Activated CD8-positive, alpha-beta memory T cell treated with anti-CD3 and anti-CD28 coated beads, Interleukin-2, amount 50 U/mL, for 24 hours (primary cell): ENCODE measurements around the gene MMS19.
"Not testable (repeated sequence)": the region's sequence is repeated elsewhere in the genome, so short reads cannot be mapped to it uniquely, and the experiment has no call there.

Experiments
- DNase-seq: peaks from one replicate; pipeline ENCODE4 v3.0.0-alpha.2; 2020; ENCODE audit errors: extremely low read depth

The MMS19 gene

DNA sequence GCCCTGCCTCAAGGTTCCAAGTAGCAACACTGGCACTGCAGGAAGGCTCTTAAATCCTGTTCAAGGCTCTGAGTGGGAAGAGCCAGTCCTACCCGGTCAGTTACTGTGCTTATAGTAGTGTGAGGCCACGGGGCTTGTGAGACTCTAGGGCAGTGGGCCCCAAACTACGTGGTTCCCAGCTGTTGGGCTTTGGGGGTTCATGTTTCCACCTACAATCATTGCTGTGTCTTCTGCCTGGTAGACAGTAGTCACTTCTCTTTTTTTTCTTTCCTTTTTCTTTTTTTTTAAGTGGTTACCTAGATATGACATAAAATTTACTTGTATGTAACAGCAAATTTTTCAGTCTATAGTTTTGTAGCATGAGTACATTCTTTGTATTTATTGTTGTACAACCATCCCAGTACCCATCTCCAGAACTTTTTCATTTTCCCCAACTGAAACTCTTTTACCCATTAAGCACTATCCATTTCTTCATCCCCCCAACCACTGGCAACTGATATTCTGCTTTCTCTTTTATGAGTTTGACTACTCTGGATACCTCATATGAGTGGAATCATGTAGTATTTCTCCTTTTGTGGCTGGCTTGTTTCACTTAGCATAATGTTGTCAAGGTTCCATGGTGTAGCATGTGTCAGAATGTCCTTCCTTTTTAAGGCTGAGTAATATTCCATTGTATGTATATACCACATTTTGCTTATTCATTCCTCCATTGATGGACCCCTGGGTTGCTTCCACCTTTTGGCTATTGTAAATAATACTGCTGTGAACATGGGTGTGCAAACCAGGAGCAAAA lies 8.2 kb upstream of the MMS19 start:
- no peak for DNase-seq

DNA sequence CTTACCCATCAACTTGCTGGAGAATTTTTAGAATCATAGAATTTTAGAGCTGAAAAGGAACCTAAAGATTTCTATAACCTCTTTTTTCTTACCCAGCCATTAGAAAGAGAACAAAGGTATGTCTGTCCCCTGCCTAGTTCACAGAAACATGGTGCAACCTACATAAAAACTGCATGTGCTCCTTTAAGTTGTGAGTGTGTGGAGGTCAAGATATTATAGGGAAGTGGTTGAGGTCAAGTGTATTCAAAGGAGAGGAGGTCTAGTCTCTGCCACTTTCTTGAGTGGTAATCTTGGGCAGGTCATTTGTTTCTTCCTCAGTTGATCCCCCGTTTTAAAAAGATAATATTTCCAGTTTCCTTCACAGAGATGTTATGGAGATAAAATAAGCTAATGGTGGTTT lies 6.9 kb upstream of the MMS19 start:
- DNase-seq: no peak

DNA sequence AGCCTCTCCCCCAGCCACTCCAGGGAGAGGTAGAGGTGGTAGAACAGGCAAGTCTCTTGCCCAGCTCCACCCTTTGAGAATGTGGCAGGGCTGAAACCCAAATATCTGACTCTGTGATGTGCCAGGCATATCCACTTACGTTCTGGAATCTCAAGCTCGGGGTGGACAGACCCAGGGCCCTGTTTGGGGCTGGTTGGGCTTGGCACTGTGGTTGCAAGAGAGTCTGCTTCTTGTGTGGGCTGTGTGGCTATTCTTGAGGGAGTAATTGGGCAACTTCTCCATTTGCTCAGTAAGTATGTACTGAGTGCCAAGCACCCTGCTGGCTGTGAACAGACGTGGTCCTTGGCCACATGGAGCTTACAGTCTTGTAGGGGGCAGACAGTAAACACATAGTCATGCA lies 5.2 kb upstream of the MMS19 start:
- no peak for DNase-seq

DNA sequence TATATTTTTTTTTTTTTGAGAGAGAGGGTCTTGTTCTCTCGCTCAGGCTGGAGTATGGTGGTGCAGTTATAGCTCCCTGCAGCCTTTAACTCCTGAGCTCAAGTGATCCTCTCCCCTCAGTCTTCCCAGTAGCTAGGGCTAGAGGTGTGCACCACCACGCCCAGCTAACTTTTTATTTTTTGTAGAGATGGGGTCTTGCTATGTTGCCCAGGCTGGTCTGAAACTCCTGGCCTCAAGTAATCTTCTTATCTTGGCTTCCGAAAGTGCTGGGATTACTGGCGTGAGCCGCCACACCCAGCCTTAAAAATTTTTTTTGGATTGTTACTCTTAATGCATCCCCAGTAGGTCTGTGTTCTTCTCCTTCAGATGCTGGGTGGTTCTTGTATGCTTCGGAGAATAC lies 4.7 kb upstream of the MMS19 start:
- DNase-seq: no peak

DNA sequence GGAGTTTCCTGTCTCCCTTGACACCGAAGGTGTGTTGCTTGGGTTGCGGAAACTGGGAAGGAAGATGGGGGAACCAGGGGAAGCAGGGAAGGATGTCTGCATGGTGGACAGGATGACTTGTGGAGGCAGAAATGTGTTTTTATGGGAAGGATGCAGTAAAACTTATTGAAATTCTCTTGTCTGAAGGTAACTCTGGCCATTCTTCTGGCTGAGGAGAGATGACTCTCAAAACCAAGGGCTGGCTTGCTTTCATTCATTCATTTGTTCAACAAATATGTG lies 2.0 kb upstream of the MMS19 start:
- no peak for DNase-seq

DNA sequence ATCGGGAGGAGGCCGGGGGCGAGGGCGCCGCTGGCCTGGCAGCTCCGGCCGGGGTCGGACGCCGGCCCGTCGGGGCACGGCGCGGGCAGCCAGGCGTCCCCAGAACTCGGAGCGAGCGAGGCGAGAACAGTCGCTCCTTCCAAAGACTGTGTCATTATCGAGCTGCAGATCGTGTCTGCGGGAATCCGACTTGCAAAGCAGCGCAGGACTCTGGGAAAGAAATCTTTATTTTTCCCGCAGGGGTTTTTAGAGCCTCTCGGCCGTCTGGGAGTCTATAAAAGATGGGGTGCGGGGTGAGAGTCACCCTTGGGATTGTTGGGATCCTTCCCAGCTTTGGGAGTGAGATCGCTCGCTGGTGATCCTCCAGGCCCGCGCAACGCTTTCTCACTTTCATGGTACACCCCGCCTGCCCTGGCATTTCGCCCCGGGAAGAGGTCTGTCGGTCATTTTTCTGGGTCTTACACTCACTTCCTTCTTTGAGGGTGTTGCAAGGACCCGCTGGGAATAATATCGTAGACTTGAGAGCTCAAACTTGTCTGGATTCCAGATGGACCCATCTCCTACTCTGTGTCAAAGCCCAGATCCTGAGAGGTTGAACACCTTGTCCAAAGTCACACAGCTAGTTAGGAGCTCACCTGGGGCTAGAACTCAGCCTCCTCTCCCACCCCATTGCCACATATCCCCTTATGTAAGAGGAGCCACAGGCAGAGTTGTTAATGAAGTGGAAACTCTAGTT lies 1.5 kb upstream of the MMS19 start:
- DNase-seq: no peak

DNA sequence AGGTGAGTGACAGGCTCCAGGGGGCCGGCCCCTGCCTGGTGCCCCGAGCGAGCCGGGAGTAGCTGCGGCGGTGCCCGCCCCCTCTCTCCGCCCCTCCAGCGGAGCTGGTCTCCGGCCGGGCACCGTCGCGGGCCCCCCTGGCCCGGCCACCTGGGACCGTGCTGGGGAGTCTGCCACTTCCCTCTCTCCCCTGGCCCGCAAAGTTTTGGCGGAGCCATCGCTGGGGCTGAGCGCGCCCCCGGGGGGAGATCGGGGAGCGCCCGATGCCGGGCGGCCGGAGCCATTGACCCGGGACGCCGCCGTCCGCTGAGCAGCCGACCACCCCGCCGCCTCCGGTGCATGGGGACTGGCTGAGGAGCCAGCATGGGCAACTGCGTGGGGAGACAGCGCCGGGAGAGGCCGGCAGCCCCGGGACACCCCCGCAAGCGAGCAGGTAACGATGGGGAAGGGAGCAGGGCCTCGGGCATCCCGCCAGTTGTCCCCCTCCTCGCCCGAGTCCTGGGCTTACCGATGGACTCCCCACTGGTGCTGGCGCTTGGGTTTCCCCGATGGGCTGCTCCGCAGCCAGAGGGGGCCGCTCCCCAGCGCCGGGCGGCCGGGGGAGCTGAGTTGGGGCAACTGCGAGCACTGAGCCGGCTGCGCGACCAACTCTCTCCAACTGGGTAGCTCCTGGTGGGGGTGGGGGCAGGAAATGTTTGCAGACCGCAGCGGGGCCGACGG lies 779 bp upstream of the MMS19 start, which contains the start of gene UBTD1:
Gene UBTD1 (plus strand): TSS at position 84 of the 720 bp plus-strand sequence. CDS start 280 bp downstream, at position 364.
- DNase-seq: no peak

DNA sequence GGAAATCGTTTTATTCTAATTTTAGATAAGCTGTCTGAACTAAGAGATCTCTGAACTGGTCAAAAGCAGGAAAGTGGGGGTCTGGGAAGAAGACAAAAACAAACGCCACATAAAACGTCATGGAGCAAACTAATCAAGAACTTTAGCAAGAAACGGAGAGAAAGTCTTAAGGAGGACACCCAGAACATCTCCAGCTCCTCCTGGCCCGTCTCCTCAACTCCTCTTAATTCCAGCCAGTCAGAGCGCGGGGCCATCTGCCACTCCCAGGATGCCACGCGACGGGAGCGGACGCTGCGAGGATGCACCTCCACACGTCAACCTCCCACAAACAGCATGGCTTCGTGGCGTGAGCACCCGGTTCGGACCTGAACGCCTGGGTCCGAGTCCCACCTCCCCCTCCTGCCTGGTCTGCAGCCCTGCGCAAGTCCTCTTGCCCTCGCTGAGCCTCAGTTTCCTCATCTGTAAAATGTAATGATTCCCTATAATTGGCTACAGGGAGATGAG lies 598 bp downstream of the MMS19 start:
- peak; percentile 62 for DNase-seq

DNA sequence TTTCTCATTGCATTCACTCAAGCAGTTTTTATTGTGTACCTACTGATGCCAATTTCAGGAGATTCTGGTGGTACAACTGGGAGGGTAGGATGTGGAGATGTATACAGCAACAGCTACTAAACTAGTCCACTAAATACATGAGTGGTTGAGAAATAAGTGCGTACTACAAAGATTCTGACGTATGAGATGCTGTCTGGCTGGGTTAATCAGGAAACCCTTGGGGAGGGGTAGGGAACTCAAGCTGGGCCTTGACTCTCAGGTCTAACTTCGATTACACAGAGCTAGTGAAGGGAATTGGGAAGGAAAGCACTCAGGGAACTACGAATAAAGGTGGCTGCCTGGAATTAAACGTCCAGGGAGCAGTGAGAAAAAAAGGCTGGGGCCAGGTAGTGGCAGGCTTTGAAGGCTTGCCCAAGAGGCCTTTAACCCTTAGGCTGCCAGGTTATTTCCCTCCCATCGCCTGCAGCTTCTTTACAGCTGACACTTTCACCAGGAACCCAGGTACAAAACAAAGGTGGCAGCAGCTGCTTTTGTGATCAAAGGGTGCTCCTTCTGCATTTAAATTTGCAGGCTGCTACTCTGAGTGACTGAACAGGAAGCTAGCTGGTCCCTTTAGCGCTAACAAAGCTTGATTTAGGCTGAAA lies 3.2 kb downstream of the MMS19 start:
- DNase-seq: no peak

DNA sequence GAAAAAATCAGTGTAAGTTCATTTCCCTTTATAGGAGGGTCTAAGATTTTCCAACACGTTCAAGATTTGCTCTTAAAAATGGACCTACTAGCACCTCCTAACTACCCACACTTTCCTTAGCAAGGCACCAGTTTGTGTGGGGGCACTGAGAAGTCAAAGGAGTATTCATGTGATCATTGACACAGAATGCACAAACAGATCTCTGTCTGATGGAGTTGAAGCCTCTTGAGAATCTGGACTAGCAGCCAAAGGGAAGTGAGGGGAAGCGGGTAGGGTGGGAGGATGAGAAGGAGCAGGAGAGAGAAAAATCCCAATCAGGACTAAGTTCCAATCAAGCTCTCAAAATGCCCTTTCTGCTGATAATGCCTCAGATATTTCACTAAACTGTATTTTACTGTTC lies 4.1 kb downstream of the MMS19 start:
- DNase-seq: no peak

DNA sequence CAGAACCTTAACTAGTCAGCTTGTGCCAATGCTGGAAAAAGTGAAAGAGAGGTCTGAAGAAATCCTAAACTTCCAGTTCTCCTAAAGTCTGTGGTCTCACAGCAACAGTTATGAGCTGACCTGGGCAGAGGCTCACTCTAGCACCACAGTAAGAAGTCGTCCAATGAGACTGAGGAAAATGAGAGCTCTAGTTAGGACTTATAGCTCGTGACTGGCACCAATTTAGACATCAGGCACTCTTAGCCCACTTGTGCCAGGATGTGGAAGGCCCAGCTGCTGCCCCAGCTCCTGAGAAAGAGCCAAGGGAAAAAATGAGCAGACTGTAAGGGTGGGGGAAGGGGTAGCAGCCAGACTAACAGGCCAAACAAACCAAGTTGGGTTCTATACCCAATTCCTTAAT lies 7.6 kb downstream of the MMS19 start:
- no peak for DNase-seq

DNA sequence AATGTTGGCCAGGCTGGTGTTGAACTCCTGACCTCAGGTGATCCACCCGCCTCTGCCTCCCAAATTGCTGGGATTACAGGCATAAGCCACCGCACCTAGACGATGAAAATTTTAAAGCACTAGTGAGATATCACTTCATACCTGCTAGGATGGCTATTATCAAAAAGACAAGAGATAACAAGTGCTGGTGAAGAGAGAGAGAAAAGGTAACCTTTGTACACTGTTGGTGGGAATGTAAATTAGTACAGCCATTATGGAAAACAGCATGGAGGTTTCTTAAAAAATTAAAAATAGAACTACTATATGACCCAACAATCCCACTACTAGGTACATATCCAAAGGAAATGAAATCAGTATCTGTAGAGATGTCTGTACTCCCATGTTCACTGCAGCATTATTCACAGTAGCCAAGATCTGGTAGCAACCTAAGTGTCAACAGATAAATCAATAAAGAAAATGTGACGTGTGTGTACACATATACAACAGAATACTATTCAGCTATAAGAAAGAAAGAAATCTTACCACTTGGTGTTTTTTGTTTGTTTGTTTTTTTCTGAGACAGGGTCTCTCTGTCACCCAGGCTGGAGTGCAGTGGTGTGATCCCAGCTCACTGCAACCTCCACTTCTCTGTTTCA lies 12.5 kb downstream of the MMS19 start:
- no peak for DNase-seq

DNA sequence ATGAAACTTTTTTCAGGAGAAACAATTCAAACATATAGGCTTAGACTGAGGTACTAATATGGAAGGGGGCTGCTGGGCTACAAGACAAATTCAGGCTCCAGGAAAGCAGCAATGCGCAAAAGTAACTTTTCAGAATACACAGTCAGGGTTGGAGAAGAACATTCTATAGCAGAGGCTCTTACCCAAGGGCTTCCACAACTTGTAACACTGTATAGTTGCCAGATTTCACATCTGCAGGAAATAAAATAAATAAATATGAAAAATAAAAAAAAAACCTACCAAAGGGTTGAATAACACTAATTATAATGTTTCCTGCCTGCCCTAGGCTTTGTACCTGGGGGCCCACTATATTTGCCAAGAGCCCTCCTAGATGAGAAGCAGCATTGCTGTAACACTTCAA lies 14.3 kb downstream of the MMS19 start:
- no peak for DNase-seq

DNA sequence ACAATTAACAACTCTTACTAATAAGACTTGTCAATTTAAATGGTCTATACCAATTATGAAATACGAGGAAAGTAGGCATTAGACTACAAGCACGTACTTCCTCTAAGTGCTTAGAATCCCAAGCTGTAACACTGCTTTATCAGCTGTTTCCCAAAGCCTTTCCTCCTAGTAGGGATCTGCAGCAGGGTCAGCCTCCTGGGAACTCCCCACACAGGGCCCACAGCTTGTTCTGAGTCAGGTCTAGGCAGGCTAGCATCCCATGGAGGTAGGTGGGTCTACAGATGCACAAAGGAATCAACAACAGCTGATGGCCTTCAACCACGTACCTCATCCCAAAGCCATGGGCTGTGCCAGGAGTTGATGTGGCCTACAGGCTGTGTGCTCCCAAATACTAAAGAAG lies 14.7 kb downstream of the MMS19 start:
- no peak for DNase-seq

DNA sequence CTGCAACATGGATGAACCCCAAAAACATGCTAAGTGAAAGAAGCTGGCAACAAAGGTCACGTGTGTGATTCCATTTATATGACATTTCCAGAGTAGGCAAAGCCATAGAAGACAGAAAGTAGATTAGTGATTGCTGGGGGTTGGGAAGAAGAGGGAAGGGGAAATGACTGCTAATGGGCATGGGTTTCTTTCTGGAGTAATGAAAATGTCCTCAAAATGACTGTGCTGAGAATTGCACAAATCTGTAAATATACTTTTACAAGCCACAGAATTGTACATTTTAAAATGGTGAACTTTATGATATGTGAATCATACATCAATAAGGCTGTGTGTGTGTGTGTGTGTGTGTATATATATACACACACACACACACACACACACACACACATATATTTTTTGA lies 15.8 kb downstream of the MMS19 start:
- no peak for DNase-seq

DNA sequence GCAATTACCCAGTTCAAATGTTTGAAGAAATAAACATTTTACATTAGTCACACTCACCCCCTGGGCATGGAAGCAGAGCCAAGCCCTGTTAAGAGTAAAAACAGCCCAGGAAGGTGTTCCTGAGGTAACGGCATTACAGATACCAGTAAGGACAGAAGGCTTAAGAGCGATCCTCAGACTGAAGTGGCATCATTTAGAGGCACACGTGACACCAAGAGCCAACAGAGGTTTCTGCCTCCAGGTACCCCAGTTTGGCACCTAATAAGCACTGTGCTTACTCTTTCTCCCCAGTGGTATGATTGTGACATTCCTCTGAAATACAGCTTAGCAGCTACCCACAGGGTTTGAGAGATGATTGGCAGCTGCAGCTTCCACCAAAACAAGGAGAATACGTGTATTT lies 17.2 kb downstream of the MMS19 start:
- no peak for DNase-seq

DNA sequence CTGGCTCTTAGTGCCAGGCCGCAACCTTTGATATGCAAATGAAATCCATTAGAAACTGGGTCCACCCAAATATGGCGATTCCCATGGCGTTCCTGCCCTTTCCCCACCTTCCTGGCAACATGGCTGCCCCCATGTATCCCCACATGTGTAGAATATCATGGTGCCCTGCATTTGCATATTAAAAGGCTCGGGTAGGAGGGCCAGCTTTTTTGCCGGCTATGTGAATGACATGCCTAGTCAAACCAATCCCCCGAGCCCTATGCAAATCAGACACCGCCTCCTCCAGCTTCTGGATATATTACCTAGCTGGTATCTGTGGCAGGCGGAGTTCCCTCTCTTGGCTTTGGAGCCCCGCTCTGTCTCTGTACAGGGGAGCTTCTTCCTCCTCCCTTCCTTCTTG lies 18.3 kb downstream of the MMS19 start:
- no peak for DNase-seq

DNA sequence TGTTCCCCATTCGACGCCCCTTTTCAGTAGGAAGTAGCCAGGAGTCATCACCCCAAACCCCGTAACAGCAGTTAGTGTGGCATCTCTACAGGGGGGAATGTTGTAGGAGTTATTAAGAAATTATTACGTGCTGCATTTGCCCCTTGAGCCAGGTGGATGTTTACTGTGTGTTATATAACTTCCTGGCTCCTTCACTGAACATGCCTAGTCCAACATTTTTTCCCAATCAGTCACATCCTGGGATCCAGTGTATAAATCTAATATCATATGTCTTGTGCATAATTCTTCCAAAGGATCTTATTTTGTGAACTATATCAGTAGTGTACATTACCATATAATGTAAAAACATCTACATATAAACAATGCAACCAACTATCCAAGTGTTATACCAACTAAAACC lies 18.8 kb downstream of the MMS19 start:
- not testable (repeated sequence) for DNase-seq

DNA sequence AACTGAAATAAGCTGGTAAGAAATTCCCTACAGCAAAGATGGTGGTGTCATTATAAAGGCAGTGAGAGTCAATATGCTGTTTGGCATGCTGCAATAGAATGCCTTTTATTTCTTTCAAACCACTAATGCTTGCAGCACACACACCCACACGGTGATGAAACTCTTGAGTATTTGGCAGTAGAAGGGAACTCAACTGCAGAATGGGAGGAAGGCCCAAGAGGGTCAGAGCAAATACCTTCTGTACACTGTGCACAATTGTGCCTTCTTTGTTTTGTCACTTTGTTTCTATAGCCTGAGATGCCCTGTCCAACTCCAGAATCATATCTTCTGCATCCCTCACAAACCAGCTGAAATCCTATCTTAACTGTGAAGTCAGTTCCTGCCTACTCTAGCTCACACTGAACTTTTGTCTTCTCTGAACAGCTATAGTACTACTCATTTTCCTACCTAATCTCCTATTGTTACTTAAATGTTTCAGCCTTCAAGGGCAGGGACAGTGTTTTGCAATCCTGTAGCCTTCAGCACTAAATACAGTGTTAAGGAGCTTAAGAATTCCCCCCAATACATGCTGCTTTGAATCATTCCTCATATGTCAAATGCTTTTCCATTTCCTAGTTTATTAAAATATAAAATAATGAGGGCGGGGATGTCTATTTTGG lies 22.2 kb downstream of the MMS19 start:
- no peak for DNase-seq

DNA sequence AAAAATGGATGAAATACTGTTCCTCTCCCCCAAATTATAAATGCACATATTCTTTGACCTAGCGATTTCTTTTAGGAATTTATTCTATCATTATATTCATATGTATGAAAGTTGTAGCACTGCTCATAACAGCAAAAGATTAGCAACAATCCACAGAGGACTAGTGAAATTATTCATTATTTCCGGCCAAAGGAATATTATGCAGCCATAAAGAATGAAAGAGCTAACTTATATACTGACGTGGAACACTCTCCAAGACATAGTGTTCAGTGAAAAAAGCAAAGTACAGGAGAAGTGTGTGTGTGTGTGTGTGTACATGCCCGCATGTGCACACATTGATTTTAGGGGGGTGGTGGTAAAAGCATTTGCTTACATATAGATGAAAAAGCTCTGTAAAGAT lies 23.3 kb downstream of the MMS19 start:
- no peak for DNase-seq

DNA sequence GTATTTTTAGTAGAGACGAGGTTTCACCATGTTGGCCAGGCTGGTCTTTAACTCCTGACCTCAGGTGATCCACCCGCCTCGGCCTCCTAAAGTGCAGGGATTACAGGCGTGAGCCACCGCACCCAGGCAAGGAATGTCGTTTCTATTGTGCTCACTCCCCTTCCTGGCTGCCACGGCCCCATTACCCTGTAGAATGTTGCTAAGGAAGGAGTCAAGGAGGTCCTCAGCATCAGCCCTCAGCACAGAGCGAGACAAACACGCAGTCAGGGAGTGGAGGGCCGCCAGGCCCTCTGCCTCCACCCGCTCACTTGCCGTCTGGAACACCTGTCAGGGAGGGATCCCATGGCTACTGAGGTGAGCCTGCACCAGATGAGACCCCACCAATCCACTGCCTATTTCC lies 29.4 kb downstream of the MMS19 start:
- DNase-seq: not testable (repeated sequence)
